Natural killer cell (primary cell): ENCODE data around the gene PANX2. TPM values are rescaled to one million over a fixed set of nuclear protein-coding genes. Genes with fewer than 3 reads are reported as not detected.

Experiments
- ATAC-seq, 3 donors: fragments of 150-1000 bp in 2 of 3; fragments of 200-7000 bp in 1 of 3; cut with Tn5 transposase; 1 replicate in 1 of 3; 2 replicates in 2 of 3; pipeline ENCODE4 v1.10.0; 2021; ENCODE audit warnings: mild to moderate bottlenecking in 2 of 3, moderate library complexity in 2 of 3
- DNase-seq, 2 donors: peaks; one replicate each; pipeline versions ENCODE4 v3.0.0 to v3.0.0-alpha.2; 2013 to 2021; ENCODE audit warnings: mixed read lengths in 1 of 2
- H3K27ac ChIP-seq: one replicate; pipeline ENCODE4 v1.5.1; 2013; ENCODE audit warnings: mild to moderate bottlenecking, low read length
- H3K27me3 ChIP-seq: one replicate; pipeline ENCODE4 v1.6.1; 2013; ENCODE audit warnings: low read length; ENCODE audit not compliant: control insufficient read depth, insufficient read depth
- H3K36me3 ChIP-seq: one replicate; pipeline ENCODE4 v1.6.1; 2013; ENCODE audit warnings: low read length; ENCODE audit not compliant: control insufficient read depth, insufficient read depth
- H3K4me1 ChIP-seq: one replicate; pipeline ENCODE4 v1.6.1; 2013; ENCODE audit warnings: low read length; ENCODE audit not compliant: control insufficient read depth, insufficient read depth
- H3K4me3 ChIP-seq: one replicate; pipeline ENCODE4 v1.5.1; 2013; ENCODE audit warnings: low read length
- H3K9me3 ChIP-seq: one replicate; pipeline ENCODE4 v1.6.1; 2013; ENCODE audit warnings: low read length; ENCODE audit not compliant: control insufficient read depth, insufficient read depth
- H3K27ac Mint-ChIP-seq, 2 donors: one replicate each; pipeline ENCODE4 v1.8.0; 2022; ENCODE audit warnings: mild to moderate bottlenecking in 2 of 2, mixed read lengths in 2 of 2, moderate library complexity in 1 of 2
- H3K27me3 Mint-ChIP-seq, 2 donors: one replicate each; pipeline ENCODE4 v1.8.0; 2022; ENCODE audit warnings: low read depth in 2 of 2, mixed read lengths in 2 of 2
- H3K36me3 Mint-ChIP-seq: one replicate; pipeline ENCODE4 v1.8.0; 2022; ENCODE audit warnings: mixed read lengths
- H3K4me1 Mint-ChIP-seq, 2 donors: one replicate each; pipeline ENCODE4 v1.8.0; 2022; ENCODE audit warnings: mixed read lengths in 2 of 2
- H3K4me3 Mint-ChIP-seq: one replicate; pipeline ENCODE4 v1.8.0; 2022; ENCODE audit warnings: mild to moderate bottlenecking, moderate library complexity, mixed read lengths
- H3K9me3 Mint-ChIP-seq, 2 donors: one replicate each; pipeline ENCODE4 v1.8.0; 2022; ENCODE audit warnings: mixed read lengths in 2 of 2
- WGBS: methylation state at CpG from one replicate; pipeline ENCODE4 v1.1.7; 2013; ENCODE audit warnings: missing lambda C conversion rate; ENCODE audit not compliant: insufficient coverage; 5-methylcytosine and 5-hydroxymethylcytosine counted together
- intact Hi-C: fragments of 100-400 bp; cut with micrococcal nuclease; formaldehyde crosslinking; loops from one replicate; pipeline ENCODE4 v1.14.2; 2022
- total RNA-seq, 4 donors: library from RNA; stranded (reverse); fragments of 120-200 nt in 1 of 4; gene quantifications; one replicate each; pipeline versions ENCODE4 v1.2.3 to v1.2.4, GENCODE V29; 2013 to 2022
- TF ChIP-seq, protein P1 (sequence below): fragments of 200-600 bp; IDR thresholded peaks from one replicate; pipeline ENCODE4 v1.8.0; 2022; ENCODE audit warnings: antibody characterized with exemption

Gene PANX2
- total RNA-seq, 3 donors from 2014 or later (not counting 1 experiment from before 2014, with no cell fraction given): 0.16 to 3.4 (median 0.27) TPM

DNA sequence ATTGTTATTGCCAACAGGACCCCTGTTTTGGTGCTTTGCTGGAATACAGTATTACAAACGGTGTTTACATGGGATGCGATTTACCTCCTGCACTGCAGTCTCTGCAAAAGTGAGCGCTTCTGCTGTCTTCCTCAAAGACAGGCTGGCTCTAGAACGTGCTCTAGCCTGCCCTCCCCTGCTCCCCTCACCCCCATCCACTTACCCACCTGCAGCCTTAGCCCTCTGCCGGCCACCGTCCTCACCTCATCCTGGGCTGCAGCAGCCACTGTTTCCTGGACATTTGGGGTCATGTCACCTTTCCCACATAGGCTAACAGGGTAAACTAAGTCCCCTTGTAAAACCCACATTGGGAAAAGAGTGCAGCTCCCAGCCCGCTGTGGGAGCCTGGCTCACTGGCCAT, 9.6 kb upstream of the PANX2 start:
- no peak overlapping the region for H3K27ac ChIP-seq
- WGBS: 83% methylated on average over 7 of the region's 7 CpGs
- intact Hi-C loops: no loop called here
- no peaks in the 10 kb centered on the region for H3K9me3 ChIP-seq
- H3K4me3 ChIP-seq: no peak overlapping the region
- Mint-ChIP-seq H3K9me3 (no peaks in the 10 kb centered on the region), H3K27ac (no peak overlapping the region), H3K36me3 (no peaks in the 10 kb centered on the region), H3K27me3 (peaks cover 8 to 12% of the 10 kb centered on the region in 2 donors), H3K4me1 (no peaks in the 10 kb centered on the region), H3K4me3 (no peak overlapping the region)
- ATAC-seq (no peak), DNase-seq (no peak)
- no peaks in the 10 kb centered on the region for H3K4me1 ChIP-seq
- no peaks in the 10 kb centered on the region for H3K27me3 ChIP-seq
- no peaks in the 10 kb centered on the region for H3K36me3 ChIP-seq
- TF ChIP-seq, protein P1, sequence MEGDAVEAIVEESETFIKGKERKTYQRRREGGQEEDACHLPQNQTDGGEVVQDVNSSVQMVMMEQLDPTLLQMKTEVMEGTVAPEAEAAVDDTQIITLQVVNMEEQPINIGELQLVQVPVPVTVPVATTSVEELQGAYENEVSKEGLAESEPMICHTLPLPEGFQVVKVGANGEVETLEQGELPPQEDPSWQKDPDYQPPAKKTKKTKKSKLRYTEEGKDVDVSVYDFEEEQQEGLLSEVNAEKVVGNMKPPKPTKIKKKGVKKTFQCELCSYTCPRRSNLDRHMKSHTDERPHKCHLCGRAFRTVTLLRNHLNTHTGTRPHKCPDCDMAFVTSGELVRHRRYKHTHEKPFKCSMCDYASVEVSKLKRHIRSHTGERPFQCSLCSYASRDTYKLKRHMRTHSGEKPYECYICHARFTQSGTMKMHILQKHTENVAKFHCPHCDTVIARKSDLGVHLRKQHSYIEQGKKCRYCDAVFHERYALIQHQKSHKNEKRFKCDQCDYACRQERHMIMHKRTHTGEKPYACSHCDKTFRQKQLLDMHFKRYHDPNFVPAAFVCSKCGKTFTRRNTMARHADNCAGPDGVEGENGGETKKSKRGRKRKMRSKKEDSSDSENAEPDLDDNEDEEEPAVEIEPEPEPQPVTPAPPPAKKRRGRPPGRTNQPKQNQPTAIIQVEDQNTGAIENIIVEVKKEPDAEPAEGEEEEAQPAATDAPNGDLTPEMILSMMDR: no peak

DNA sequence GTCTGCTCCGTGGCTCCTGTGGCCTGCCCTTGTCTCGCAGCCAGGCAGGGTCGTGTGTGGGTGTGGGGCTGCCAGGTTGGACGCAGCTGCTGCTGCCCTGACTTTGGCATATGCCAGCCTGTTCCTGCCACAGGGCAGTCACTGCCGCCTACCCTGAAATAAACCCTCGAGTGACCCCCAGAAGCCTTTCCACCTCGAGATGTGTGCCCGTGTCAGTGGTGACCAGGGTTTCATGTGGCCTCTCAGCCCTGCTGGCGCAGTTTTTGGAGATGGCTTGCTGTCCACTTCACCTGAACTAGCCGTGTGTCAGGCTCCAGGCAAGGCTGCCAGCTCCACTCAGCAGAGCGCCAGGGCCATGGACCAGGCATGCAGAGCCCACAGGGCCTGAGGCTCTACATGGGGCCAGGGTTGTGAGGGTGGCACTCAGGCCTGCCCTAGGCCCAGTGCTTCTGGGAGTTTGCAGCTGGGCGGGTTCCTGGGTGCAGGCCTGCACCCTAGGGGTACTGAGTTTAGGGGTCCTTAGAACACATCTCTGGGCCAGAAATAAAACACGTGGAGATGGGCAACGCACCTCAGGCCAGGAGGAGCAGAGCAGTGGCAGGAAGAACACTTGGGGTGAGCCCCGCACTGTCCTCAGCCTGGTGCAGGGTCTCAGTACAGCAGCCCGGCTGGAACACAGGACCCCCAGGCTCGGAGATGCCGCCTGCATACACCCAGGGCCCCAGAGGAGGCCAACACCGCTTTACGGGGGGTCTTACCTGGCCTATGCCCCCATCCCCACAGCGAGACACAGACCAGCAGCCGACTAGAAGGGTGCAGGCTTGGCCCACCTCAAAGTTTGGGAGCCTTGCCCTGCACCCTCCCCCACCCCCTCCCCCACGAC, 8.8 kb upstream of the PANX2 start:
- intact Hi-C loops: no loop called here
- no peak overlapping the region for H3K4me3 Mint-ChIP-seq
- H3K4me1 Mint-ChIP-seq: no peaks in the 10 kb centered on the region
- H3K4me1 ChIP-seq: no peaks in the 10 kb centered on the region
- ATAC-seq (no peak), DNase-seq (no peak)
- WGBS: 88% methylated on average over 23 of the region's 23 CpGs
- H3K9me3 ChIP-seq: no peaks in the 10 kb centered on the region
- no peaks in the 10 kb centered on the region for H3K36me3 Mint-ChIP-seq
- no peaks in the 10 kb centered on the region for H3K36me3 ChIP-seq
- no peaks in the 10 kb centered on the region for H3K9me3 Mint-ChIP-seq
- no peak overlapping the region for H3K27ac ChIP-seq
- TF ChIP-seq, protein P1: no peak
- H3K27ac Mint-ChIP-seq: no peak overlapping the region
- peaks cover 8 to 12% of the 10 kb centered on the region in 2 donors for H3K27me3 Mint-ChIP-seq
- H3K27me3 ChIP-seq: no peaks in the 10 kb centered on the region
- H3K4me3 ChIP-seq: no peak overlapping the region

DNA sequence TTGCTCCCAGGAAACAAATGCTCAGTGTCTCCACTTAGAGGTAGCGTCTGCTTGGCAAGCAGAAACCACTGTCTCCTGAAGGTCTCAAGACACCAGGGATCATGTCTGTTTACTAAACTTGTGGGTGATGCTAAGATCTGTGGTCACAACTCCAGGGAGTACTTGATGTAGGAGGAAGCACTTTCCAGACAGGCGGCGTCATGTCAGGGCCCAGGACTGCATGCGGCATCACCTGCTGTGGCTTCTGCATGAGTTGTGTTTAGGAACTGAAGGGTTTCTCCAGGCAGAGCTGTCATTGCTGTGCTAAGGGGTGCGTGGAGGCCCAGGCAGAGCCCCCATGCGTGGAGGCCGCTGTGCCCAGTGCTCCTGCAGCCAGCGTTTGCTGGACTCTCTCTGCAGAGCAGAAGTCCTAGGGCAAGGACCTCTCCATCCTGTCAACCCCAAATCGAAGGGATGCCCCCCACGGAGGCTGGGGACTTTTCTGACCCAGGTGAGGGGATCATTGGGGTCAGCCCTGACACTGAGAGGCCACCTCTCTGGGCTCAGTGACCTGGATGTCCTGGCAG, 8.1 kb upstream of the PANX2 start:
- H3K36me3 Mint-ChIP-seq: no peaks in the 10 kb centered on the region
- H3K9me3 Mint-ChIP-seq: no peaks in the 10 kb centered on the region
- Histone ChIP-seq H3K36me3 (no peaks in the 10 kb centered on the region), H3K4me1 (no peaks in the 10 kb centered on the region), H3K27me3 (no peaks in the 10 kb centered on the region), H3K4me3 (no peak overlapping the region), H3K27ac (no peak overlapping the region), H3K9me3 (no peaks in the 10 kb centered on the region)
- WGBS: 80% methylated on average over 10 of the region's 10 CpGs
- intact Hi-C loops: no loop called here
- no peak overlapping the region for H3K27ac Mint-ChIP-seq
- ATAC-seq (no peak), DNase-seq (no peak)
- TF ChIP-seq, protein P1: no peak
- H3K4me3 Mint-ChIP-seq: no peak overlapping the region
- no peaks in the 10 kb centered on the region for H3K4me1 Mint-ChIP-seq
- H3K27me3 Mint-ChIP-seq: peaks cover 3 to 12% of the 10 kb centered on the region in 2 donors
